Inflammatory macrophage treated with lipopolysaccharide for 4 hours (primary cell): ENCODE results near the gene LHFPL6.

ENCODE experiments used
- DNase-seq: peaks from one replicate; pipeline ENCODE4 v3.0.0-alpha.2; 2020

The LHFPL6 gene

GRCh38 chr13:39588384-39588783, 14.6 kb downstream of the LHFPL6 start:
- DNase-seq = no peak

GRCh38 chr13:39587939-39588338, 15.1 kb downstream of the LHFPL6 start:
- no peak for DNase-seq

- DNase-seq = no peak
These were observed 15.9 kb downstream of the LHFPL6 start for GRCh38 chr13:39586958-39587605.

GRCh38 chr13:39586151-39586550, 16.8 kb downstream of the LHFPL6 start:
- DNase-seq = no peak

- no peak for DNase-seq
These were observed 17.8 kb downstream of the LHFPL6 start for GRCh38 chr13:39585219-39585618.

- DNase-seq = no peak
These were observed 22.0 kb downstream of the LHFPL6 start for GRCh38 chr13:39580881-39581575.

GRCh38 chr13:39578821-39579291, 24.1 kb downstream of the LHFPL6 start:
- no peak for DNase-seq

GRCh38 chr13:39577838-39578491, 25.0 kb downstream of the LHFPL6 start:
- DNase-seq = no peak

GRCh38 chr13:39577203-39577602, 25.8 kb downstream of the LHFPL6 start:
- DNase-seq = no peak

- DNase-seq = no peak
These were observed 27.3 kb downstream of the LHFPL6 start for GRCh38 chr13:39575641-39576238.

GRCh38 chr13:39571502-39572092, 31.4 kb downstream of the LHFPL6 start:
- no peak for DNase-seq

GRCh38 chr13:39567569-39567968, 35.4 kb downstream of the LHFPL6 start:
- no peak for DNase-seq

- DNase-seq = no peak
These were observed 36.6 kb downstream of the LHFPL6 start for GRCh38 chr13:39566216-39566869.

- peak; percentile 43 for DNase-seq
These were observed 37.7 kb downstream of the LHFPL6 start for GRCh38 chr13:39565036-39565949.

GRCh38 chr13:39563470-39563735, 39.6 kb downstream of the LHFPL6 start:
- DNase-seq = no peak

- DNase-seq = no peak
These were observed 41.0 kb downstream of the LHFPL6 start for GRCh38 chr13:39561971-39562370.

GRCh38 chr13:39559847-39560246, 43.1 kb downstream of the LHFPL6 start:
- DNase-seq = no peak

- no peak for DNase-seq
These were observed 45.6 kb downstream of the LHFPL6 start for GRCh38 chr13:39557285-39557955.

- no peak for DNase-seq
These were observed 46.1 kb downstream of the LHFPL6 start for GRCh38 chr13:39556866-39557265.

GRCh38 chr13:39554371-39554770, 48.6 kb downstream of the LHFPL6 start:
- DNase-seq = no peak

GRCh38 chr13:39552246-39552645, 50.7 kb downstream of the LHFPL6 start:
- DNase-seq = no peak
